Embryonic facial prominence (tissue), 1 donor: ENCODE data around the gene ANXA8L1.
"Not testable (repeated sequence)": the region's sequence is repeated elsewhere in the genome, so short reads cannot be mapped to it uniquely, and the experiment has no call there.

Experiments used
- DNase-seq: peaks from one replicate; pipeline ENCODE4 v3.0.0-alpha.2; 2016; ENCODE audit errors: extremely low spot score

Gene ANXA8L1

GRCh38 chr10:46397767-46398166 is 22.2 kb downstream of the ANXA8L1 start:
- not testable (repeated sequence) for DNase-seq

GRCh38 chr10:46398212-46398886 is 22.8 kb downstream of the ANXA8L1 start:
- not testable (repeated sequence) for DNase-seq

- not testable (repeated sequence) for DNase-seq
These were observed 34.0 kb downstream of the ANXA8L1 start for GRCh38 chr10:46409556-46409955.

DNA sequence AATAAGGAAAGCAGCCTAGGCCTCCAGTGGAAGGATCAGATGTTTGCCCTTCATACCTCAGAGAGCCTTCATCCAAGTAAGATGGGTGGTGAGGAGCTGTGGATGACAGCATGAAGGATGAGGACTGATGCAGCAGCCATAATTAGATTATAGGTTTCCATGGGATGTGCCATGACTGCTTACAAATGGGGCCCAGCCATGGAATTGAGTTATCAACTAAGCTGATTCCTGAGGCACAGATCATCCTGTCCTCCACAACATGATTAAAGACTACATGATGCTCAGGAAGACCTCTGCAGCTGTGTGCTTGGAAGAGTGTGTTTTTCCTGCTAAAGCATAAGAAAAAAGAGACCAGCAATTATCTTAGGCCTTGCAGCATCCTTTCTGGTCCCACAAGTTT is 35.5 kb downstream of the ANXA8L1 start:
- DNase-seq: not testable (repeated sequence)

DNA sequence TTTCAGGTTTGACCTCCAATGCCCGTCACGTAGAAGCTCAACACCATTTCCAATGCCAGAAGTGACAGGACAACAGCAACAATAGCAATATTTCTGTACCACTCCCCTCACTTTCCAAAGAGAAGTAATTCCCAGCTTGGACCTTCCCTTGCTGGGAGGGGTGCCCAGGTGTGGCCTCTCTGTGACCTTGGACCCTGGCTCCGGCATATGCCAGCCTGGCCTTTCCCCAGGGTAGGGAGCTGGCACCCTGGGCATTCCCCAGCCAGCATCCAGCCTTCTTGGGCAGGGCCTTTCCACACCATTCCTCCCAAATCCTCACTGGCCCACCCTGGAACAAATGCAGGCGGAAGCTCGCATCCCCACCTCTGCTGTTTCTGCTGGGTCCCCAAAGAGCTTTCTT is 37.1 kb downstream of the ANXA8L1 start:
- not testable (repeated sequence) for DNase-seq

GRCh38 chr10:46415291-46415690 is 39.7 kb downstream of the ANXA8L1 start:
- DNase-seq: not testable (repeated sequence)

- DNase-seq: not testable (repeated sequence)
These were observed 42.7 kb downstream of the ANXA8L1 start for GRCh38 chr10:46418283-46418682.

- not testable (repeated sequence) for DNase-seq
These were observed 44.2 kb downstream of the ANXA8L1 start for GRCh38 chr10:46419570-46420379.

DNA sequence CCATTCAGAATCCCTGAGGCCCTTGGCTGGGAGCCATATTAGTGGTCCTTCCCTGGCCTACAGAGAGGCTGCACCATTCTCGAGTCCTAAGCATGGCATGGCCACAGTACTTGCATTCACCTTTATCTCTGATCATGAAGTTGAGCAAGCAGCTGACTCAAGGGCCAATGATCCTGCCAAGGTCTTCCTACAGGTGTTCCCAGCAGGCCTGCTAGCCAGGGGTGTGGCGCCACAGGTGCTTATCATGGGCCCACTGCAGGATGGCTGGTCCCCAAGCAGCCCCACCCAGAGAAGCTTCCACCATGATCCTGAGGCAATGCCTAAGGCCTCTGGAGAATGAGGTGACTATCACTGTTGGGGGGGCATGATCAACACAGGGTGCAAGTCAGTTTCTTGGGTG is 48.0 kb downstream of the ANXA8L1 start:
- DNase-seq: not testable (repeated sequence)

GRCh38 chr10:46440942-46441341 is 65.4 kb downstream of the ANXA8L1 start:
- not testable (repeated sequence) for DNase-seq
